GM23338 (cell line): ENCODE measurements around the gene SLC9A8.

Source experiments
- CREB1 ChIP-seq: fragments of 250-450 bp; sonication (Bioruptor Pico); IDR thresholded peaks from 2 replicates; pipeline ENCODE4 v1.5.0; 2020; ENCODE audit warnings: low read depth, mild to moderate bottlenecking, moderate library complexity
- EZH2 ChIP-seq: fragments of 200-600 bp; sonication (generic); IDR thresholded peaks from one replicate; pipeline ENCODE4 v1.8.0; 2017; ENCODE audit warnings: antibody characterized with exemption, mild to moderate bottlenecking, low read depth; ENCODE audit not compliant: unreplicated experiment
- EZH2phosphoT487 ChIP-seq: fragments of 200-600 bp; sonication (generic); IDR thresholded peaks from one replicate; pipeline ENCODE4 v1.8.1; 2018; ENCODE audit warnings: antibody characterized with exemption; ENCODE audit not compliant: unreplicated experiment
- JUNB ChIP-seq: IDR thresholded peaks from one replicate; pipeline ENCODE4 v1.6.1; 2016; ENCODE audit warnings: antibody characterized with exemption; ENCODE audit not compliant: unreplicated experiment
- NANOG ChIP-seq: IDR thresholded peaks from 2 replicates; pipeline ENCODE4 v1.6.1; 2016; ENCODE audit warnings: antibody characterized with exemption, borderline replicate concordance
- POLR2AphosphoS5 ChIP-seq: IDR thresholded peaks from 2 replicates; pipeline ENCODE4 v1.6.1; 2016; ENCODE audit warnings: antibody characterized with exemption, low read depth
- STAT1 ChIP-seq: IDR thresholded peaks from one replicate; pipeline ENCODE4 v1.6.1; 2016; ENCODE audit warnings: antibody characterized with exemption; ENCODE audit not compliant: unreplicated experiment
- ZNF114 ChIP-seq: fragments of 250-450 bp; sonication (Bioruptor Pico); IDR thresholded peaks from 2 replicates; pipeline ENCODE4 v1.5.0; 2020; ENCODE audit warnings: mild to moderate bottlenecking, moderate library complexity
- TF ChIP-seq, protein P1 (sequence below), 2 experiments: fragments of 200-600 bp in 1 of 2; sonication (generic) in 1 of 2; conservative IDR thresholded peaks; 2 replicates each; pipeline versions ENCODE4 v1.5.1 to v1.6.1; 2016 to 2017; ENCODE audit warnings: antibody characterized with exemption in 2 of 2, low read depth in 2 of 2, mild to moderate bottlenecking in 2 of 2, moderate library complexity in 1 of 2
- TF ChIP-seq, protein P2 (sequence below): IDR thresholded peaks from one replicate; pipeline ENCODE4 v1.6.1; 2018; ENCODE audit warnings: antibody characterized with exemption; ENCODE audit not compliant: unreplicated experiment
- TF ChIP-seq, protein P3 (sequence below): fragments of 250-450 bp; sonication (Bioruptor Pico); IDR thresholded peaks from 2 replicates; pipeline ENCODE4 v1.5.0; 2020; ENCODE audit warnings: mild to moderate bottlenecking, moderate library complexity
- TF ChIP-seq, protein P4 (sequence below): IDR thresholded peaks from 2 replicates; pipeline ENCODE4 v1.6.1; 2016; ENCODE audit warnings: antibody characterized with exemption

DNA sequence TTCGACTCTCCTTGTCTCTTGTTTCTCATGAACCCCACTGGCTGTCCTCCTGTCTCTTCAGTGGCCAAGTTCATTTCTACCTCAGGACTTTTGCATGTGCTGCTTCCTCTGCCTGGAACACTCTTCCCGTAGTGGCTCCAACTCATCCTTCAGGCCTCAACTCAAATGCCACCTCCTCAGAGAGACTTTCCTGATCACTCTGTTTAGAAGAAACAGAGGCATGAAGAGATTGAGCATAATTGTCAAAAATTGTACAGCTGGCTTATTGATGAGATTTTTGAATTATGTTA, 17.5 kb upstream of the SLC9A8 start:
- TF ChIP-seq, protein P1, sequence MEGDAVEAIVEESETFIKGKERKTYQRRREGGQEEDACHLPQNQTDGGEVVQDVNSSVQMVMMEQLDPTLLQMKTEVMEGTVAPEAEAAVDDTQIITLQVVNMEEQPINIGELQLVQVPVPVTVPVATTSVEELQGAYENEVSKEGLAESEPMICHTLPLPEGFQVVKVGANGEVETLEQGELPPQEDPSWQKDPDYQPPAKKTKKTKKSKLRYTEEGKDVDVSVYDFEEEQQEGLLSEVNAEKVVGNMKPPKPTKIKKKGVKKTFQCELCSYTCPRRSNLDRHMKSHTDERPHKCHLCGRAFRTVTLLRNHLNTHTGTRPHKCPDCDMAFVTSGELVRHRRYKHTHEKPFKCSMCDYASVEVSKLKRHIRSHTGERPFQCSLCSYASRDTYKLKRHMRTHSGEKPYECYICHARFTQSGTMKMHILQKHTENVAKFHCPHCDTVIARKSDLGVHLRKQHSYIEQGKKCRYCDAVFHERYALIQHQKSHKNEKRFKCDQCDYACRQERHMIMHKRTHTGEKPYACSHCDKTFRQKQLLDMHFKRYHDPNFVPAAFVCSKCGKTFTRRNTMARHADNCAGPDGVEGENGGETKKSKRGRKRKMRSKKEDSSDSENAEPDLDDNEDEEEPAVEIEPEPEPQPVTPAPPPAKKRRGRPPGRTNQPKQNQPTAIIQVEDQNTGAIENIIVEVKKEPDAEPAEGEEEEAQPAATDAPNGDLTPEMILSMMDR (conservative IDR thresholded peaks at IDR 0.05; ENCODE audit: low read depth in 2 of 2), result no peak
- no peak for TF ChIP-seq EZH2
- no peak for TF ChIP-seq ZNF114 (CRISPR knock-in tag)
- no peak for TF ChIP-seq POLR2AphosphoS5
- TF ChIP-seq NANOG, result no peak
- TF ChIP-seq, protein P2, sequence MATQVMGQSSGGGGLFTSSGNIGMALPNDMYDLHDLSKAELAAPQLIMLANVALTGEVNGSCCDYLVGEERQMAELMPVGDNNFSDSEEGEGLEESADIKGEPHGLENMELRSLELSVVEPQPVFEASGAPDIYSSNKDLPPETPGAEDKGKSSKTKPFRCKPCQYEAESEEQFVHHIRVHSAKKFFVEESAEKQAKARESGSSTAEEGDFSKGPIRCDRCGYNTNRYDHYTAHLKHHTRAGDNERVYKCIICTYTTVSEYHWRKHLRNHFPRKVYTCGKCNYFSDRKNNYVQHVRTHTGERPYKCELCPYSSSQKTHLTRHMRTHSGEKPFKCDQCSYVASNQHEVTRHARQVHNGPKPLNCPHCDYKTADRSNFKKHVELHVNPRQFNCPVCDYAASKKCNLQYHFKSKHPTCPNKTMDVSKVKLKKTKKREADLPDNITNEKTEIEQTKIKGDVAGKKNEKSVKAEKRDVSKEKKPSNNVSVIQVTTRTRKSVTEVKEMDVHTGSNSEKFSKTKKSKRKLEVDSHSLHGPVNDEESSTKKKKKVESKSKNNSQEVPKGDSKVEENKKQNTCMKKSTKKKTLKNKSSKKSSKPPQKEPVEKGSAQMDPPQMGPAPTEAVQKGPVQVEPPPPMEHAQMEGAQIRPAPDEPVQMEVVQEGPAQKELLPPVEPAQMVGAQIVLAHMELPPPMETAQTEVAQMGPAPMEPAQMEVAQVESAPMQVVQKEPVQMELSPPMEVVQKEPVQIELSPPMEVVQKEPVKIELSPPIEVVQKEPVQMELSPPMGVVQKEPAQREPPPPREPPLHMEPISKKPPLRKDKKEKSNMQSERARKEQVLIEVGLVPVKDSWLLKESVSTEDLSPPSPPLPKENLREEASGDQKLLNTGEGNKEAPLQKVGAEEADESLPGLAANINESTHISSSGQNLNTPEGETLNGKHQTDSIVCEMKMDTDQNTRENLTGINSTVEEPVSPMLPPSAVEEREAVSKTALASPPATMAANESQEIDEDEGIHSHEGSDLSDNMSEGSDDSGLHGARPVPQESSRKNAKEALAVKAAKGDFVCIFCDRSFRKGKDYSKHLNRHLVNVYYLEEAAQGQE, result no peak
- no peak for TF ChIP-seq EZH2phosphoT487
- TF ChIP-seq CREB1, result no peak
- TF ChIP-seq, protein P3, sequence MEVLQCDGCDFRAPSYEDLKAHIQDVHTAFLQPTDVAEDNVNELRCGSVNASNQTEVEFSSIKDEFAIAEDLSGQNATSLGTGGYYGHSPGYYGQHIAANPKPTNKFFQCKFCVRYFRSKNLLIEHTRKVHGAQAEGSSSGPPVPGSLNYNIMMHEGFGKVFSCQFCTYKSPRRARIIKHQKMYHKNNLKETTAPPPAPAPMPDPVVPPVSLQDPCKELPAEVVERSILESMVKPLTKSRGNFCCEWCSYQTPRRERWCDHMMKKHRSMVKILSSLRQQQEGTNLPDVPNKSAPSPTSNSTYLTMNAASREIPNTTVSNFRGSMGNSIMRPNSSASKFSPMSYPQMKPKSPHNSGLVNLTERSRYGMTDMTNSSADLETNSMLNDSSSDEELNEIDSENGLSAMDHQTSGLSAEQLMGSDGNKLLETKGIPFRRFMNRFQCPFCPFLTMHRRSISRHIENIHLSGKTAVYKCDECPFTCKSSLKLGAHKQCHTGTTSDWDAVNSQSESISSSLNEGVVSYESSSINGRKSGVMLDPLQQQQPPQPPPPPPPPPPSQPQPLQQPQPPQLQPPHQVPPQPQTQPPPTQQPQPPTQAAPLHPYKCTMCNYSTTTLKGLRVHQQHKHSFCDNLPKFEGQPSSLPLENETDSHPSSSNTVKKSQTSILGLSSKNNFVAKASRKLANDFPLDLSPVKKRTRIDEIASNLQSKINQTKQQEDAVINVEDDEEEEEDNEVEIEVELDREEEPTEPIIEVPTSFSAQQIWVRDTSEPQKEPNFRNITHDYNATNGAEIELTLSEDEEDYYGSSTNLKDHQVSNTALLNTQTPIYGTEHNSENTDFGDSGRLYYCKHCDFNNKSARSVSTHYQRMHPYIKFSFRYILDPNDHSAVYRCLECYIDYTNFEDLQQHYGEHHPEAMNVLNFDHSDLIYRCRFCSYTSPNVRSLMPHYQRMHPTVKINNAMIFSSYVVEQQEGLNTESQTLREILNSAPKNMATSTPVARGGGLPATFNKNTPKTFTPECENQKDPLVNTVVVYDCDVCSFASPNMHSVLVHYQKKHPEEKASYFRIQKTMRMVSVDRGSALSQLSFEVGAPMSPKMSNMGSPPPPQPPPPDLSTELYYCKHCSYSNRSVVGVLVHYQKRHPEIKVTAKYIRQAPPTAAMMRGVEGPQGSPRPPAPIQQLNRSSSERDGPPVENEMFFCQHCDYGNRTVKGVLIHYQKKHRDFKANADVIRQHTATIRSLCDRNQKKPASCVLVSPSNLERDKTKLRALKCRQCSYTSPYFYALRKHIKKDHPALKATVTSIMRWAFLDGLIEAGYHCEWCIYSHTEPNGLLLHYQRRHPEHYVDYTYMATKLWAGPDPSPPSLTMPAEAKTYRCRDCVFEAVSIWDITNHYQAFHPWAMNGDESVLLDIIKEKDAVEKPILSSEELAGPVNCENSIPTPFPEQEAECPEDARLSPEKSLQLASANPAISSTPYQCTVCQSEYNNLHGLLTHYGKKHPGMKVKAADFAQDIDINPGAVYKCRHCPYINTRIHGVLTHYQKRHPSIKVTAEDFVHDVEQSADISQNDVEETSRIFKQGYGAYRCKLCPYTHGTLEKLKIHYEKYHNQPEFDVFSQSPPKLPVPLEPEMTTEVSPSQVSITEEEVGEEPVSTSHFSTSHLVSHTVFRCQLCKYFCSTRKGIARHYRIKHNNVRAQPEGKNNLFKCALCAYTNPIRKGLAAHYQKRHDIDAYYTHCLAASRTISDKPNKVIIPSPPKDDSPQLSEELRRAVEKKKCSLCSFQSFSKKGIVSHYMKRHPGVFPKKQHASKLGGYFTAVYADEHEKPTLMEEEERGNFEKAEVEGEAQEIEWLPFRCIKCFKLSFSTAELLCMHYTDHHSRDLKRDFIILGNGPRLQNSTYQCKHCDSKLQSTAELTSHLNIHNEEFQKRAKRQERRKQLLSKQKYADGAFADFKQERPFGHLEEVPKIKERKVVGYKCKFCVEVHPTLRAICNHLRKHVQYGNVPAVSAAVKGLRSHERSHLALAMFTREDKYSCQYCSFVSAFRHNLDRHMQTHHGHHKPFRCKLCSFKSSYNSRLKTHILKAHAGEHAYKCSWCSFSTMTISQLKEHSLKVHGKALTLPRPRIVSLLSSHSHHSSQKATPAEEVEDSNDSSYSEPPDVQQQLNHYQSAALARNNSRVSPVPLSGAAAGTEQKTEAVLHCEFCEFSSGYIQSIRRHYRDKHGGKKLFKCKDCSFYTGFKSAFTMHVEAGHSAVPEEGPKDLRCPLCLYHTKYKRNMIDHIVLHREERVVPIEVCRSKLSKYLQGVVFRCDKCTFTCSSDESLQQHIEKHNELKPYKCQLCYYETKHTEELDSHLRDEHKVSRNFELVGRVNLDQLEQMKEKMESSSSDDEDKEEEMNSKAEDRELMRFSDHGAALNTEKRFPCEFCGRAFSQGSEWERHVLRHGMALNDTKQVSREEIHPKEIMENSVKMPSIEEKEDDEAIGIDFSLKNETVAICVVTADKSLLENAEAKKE, result no peak
- no peak for TF ChIP-seq JUNB
- no peak for TF ChIP-seq STAT1
- TF ChIP-seq, protein P4, sequence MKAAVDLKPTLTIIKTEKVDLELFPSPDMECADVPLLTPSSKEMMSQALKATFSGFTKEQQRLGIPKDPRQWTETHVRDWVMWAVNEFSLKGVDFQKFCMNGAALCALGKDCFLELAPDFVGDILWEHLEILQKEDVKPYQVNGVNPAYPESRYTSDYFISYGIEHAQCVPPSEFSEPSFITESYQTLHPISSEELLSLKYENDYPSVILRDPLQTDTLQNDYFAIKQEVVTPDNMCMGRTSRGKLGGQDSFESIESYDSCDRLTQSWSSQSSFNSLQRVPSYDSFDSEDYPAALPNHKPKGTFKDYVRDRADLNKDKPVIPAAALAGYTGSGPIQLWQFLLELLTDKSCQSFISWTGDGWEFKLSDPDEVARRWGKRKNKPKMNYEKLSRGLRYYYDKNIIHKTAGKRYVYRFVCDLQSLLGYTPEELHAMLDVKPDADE, result no peak
